Heart left ventricle (tissue), 13 donors: ENCODE results near the gene ATP6V1G2.

Source experiments
- POLR2A ChIP-seq, 2 donors: fragments of 450-650 bp; IDR thresholded peaks; one replicate each; pipeline ENCODE4 v1.6.1; 2017; ENCODE audit warnings: antibody characterized with exemption in 2 of 2, mild to moderate bottlenecking in 2 of 2, moderate library complexity in 2 of 2
- TF ChIP-seq, protein P1 (sequence below), 12 donors: fragments of 200-600 bp; sonication (generic) in 4 of 12; IDR thresholded peaks; one replicate each; pipeline versions ENCODE4 v1.5.0 to v1.8.0; 2018 to 2022; ENCODE audit warnings: antibody characterized with exemption in 12 of 12, mild to moderate bottlenecking in 5 of 12
- donor health status: ischemic (EF 13 %, LVEDD 7.1; RV severe dilation, severe dysfunction).
- donor health status: DM: no; HTN: yes; CAD: no.
- donor health status: DM: no; HTN: no; CAD: no.
- donor health status: ischemic (EF 25% LVEDD 6.9; RV normal size, moderate dysfunction).
- donor health status: ischemic (EF 25% LVEDD 5.7; RV mildly dilated, moderate dysfunction).
- donor health status: ischemic (EF 35%, LVEDD 5.7; RV mildly dilated, moderate dysfunction).
- donor health status: nonischemic (EF 11% LVEDD 7.7; RV severe dilation, severe dysfunction).
- donor health status: DM: yes; HTN: yes; CAD: no.
- donor health status: PGD.
- donor health status: ischemic (EF 29% LVEDD 5.4; RV normal size, mild dysfunction).
- donor health status: nonischemic (EF 23%, LVEDD 6.1; RV moderate dilation, normal function).

DNA sequence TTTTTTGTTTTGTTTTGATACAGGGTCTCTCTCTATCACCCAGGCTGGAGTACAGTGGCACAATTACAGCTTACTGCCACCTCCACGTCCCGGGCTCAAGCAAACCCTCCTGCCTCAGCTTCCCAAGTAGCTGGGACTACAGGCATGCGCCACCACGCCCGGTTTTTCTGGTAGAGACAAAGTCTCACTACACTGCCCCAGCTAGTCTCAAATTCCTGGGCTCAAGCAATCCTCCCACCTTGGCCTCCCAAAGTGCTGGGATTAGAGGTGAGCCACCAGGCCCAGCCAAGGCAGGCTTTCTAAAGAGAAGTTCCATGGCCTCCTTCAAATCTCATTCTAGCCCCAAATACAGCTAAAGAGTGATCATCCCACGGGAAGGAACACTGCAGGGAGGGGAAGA, 12.4 kb downstream of the ATP6V1G2 start:
- TF ChIP-seq, protein P1, sequence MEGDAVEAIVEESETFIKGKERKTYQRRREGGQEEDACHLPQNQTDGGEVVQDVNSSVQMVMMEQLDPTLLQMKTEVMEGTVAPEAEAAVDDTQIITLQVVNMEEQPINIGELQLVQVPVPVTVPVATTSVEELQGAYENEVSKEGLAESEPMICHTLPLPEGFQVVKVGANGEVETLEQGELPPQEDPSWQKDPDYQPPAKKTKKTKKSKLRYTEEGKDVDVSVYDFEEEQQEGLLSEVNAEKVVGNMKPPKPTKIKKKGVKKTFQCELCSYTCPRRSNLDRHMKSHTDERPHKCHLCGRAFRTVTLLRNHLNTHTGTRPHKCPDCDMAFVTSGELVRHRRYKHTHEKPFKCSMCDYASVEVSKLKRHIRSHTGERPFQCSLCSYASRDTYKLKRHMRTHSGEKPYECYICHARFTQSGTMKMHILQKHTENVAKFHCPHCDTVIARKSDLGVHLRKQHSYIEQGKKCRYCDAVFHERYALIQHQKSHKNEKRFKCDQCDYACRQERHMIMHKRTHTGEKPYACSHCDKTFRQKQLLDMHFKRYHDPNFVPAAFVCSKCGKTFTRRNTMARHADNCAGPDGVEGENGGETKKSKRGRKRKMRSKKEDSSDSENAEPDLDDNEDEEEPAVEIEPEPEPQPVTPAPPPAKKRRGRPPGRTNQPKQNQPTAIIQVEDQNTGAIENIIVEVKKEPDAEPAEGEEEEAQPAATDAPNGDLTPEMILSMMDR (IDR thresholded peaks at IDR 0.05), result no peak
- TF ChIP-seq POLR2A (IDR thresholded peaks at IDR 0.05), result no peak
